ENCODE results near the gene NDUFB6.

NDUFB6 gene

DNA sequence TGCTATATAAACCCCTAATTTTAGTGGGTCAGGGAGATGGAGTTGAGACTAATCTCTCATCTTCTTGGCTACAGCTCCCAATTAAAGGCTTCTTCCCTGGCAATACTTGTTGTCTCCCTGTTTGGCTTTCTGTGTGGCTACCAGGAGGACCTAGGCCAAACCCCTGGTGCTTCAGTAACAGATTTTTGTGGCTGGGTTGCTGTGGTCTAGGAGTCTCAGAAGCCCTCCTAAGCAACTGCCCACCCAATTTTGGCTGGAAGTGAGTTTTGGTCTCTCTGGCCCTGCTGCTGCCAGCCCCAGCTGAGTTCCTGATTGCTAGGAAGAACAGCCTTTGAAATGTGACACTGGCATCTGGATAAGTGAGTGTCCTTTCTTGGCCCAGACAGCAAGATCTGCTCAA is 56.7 kb downstream of the NDUFB6 start:
- no peak for DNase-seq

DNA sequence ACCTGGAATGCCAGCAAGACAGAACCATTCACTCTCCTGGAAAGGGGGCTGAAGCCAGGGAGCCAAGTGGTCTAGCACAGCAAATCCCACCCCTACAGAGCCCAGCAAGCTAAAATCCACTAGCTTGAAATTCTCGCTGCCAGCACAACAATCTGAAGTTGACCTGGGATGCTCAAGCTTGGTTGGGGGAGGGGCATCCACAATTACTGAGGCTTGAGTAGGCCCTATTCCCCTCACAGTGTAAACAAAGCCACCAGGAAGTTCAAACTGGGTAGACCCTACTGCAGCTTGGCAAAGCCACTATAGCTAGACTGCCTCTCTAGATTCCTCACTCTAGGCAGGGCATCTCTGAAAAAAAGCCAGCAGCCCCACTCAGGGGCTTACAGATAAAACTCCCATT is 64.2 kb downstream of the NDUFB6 start:
- no peak for DNase-seq

DNA sequence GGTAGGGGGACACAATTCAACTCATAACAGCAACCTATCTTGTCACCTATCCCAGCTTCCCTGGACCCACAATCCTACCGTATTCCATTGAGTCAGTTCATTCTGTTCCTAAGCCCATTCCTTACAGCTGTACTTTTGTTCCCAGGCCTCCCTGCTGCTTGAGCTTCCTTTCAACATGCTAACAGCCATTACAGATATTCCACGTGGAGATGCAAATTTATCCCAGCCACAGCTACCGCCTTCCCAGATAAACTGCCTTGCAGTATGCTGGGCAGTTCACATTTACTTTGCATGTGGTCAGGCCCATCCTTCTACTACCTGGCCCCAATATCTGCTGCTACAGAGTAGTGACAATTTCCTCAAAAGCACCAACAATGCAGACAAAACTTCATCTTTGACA is 70.0 kb downstream of the NDUFB6 start:
- no peak for DNase-seq
